ENCODE results near the gene AGPAT2.
A peak's percentile ranks its signal among the peaks of the same experiment; 100 is the strongest.

Gene AGPAT2

GRCh38 chr9:136625101-136626065, 61.9 kb downstream of the AGPAT2 start:
- DNase-seq (ENCODE audit: low read depth), result peak; percentile 36

GRCh38 chr9:136624184-136624951, 62.9 kb downstream of the AGPAT2 start:
- no peak for DNase-seq (ENCODE audit: low read depth)

- DNase-seq (ENCODE audit: low read depth), result no peak
These were observed 63.4 kb downstream of the AGPAT2 start for GRCh38 chr9:136623842-136624183.
